Keratinocyte (primary cell): ENCODE results near the gene RAB29.

Source experiments
- EZH2 ChIP-seq: IDR thresholded peaks from one replicate; pipeline ENCODE4 v1.6.1; 2012; ENCODE audit warnings: inconsistent platforms, mild to moderate bottlenecking, low read length, moderate library complexity
- TF ChIP-seq, protein P1 (sequence below), 3 experiments: IDR thresholded peaks in 1 of 3; conservative IDR thresholded peaks in 1 of 3; optimal IDR thresholded peaks in 1 of 3; 2 replicates in 2 of 3; 3 replicates in 1 of 3; pipeline versions ENCODE3 to v1.5.1; 2011; ENCODE audit warnings: low read length in 3 of 3, mild to moderate bottlenecking in 3 of 3, moderate library complexity in 2 of 3, control low read depth in 1 of 3, inconsistent platforms in 1 of 3; ENCODE audit not compliant: insufficient read depth in 2 of 3; ENCODE audit errors: extremely low read depth in 1 of 3

DNA sequence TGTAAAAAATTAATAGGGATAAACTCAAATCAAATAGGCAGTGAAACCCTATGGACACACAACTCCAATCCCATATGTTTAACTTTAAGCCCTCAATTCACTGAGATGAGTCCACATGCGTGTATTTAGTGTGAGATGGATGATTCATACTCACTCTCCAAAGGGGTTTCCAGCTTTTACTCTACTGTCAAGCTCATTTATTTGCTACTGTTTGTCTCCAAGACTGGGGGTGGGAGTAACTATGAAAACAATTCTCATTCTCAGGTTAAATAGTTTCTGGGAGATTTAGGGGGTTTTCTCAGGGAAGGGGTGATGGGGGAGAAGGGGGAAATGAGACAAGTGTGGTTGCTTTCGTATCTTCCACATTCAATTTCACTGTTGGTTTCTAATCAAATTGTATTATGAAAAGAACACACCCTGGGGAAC, 2.7 kb downstream of the RAB29 start:
- TF ChIP-seq, protein P1, sequence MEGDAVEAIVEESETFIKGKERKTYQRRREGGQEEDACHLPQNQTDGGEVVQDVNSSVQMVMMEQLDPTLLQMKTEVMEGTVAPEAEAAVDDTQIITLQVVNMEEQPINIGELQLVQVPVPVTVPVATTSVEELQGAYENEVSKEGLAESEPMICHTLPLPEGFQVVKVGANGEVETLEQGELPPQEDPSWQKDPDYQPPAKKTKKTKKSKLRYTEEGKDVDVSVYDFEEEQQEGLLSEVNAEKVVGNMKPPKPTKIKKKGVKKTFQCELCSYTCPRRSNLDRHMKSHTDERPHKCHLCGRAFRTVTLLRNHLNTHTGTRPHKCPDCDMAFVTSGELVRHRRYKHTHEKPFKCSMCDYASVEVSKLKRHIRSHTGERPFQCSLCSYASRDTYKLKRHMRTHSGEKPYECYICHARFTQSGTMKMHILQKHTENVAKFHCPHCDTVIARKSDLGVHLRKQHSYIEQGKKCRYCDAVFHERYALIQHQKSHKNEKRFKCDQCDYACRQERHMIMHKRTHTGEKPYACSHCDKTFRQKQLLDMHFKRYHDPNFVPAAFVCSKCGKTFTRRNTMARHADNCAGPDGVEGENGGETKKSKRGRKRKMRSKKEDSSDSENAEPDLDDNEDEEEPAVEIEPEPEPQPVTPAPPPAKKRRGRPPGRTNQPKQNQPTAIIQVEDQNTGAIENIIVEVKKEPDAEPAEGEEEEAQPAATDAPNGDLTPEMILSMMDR (optimal IDR thresholded peaks at IDR 0.05 in 1 of 3, IDR thresholded peaks at IDR 0.05 in 1 of 3, conservative IDR thresholded peaks at IDR 0.05 in 1 of 3; ENCODE audit: extremely low read depth in 1 of 3, insufficient read depth in 2 of 3, low read length in 3 of 3), result no peak
- TF ChIP-seq EZH2, result no peak
